Lung microvascular endothelial cell (primary cell): ENCODE measurements around the gene ZNF606. TPM values are rescaled to one million over a fixed set of nuclear protein-coding genes. Genes with fewer than 3 reads are reported as not detected.

Source experiments
- DNase-seq, 2 donors: peaks; one replicate each; pipeline versions ENCODE4 v3.0.0 to v3.0.0-alpha.2; 2010; ENCODE audit warnings: low read depth in 2 of 2
- total RNA-seq: library from RNA; depleted of rRNA; stranded (reverse); fragments of >200 nt; gene quantifications from 2 replicates; pipeline ENCODE4 v1.2.1, GENCODE V29; 2014

Gene ZNF606
- 5.2 and 8.7 TPM in 2 replicates for total RNA-seq

- peak; percentile 93 to 94 for DNase-seq
Observed at GRCh38 chr19:58002384-58003173, at the start of gene ZNF606. TSS of gene ZNF606 (minus strand) at chr19:58002820. CDS start at chr19:58001319, 1,501 bp downstream.

- DNase-seq = no peak
Observed at GRCh38 chr19:58052256-58052655, 49.6 kb upstream of the ZNF606 start.

GRCh38 chr19:58047672-58048071 lies 45.1 kb upstream of the ZNF606 start:
- DNase-seq = no peak

GRCh38 chr19:58046856-58047255 lies 44.2 kb upstream of the ZNF606 start:
- no peak for DNase-seq

GRCh38 chr19:58045411-58046050 lies 42.9 kb upstream of the ZNF606 start:
- DNase-seq = no peak

GRCh38 chr19:58044886-58045285 lies 42.3 kb upstream of the ZNF606 start:
- DNase-seq = no peak

- DNase-seq = no peak
Observed at GRCh38 chr19:58044391-58044790, 41.8 kb upstream of the ZNF606 start.

GRCh38 chr19:58042495-58043340 lies 40.1 kb upstream of the ZNF606 start:
- DNase-seq = no peak

- DNase-seq = no peak
Observed at GRCh38 chr19:58040751-58041525, 38.3 kb upstream of the ZNF606 start.

- no peak for DNase-seq
Observed at GRCh38 chr19:58038688-58039204, 36.1 kb upstream of the ZNF606 start.

- DNase-seq = no peak
Observed at GRCh38 chr19:58037927-58038687, 35.5 kb upstream of the ZNF606 start.

GRCh38 chr19:58035863-58036262 lies 33.2 kb upstream of the ZNF606 start:
- no peak for DNase-seq

GRCh38 chr19:58034477-58034793 lies 31.8 kb upstream of the ZNF606 start:
- DNase-seq = no peak

- DNase-seq = peak; percentile 20 to 71
Observed at GRCh38 chr19:58033741-58034476, 31.3 kb upstream of the ZNF606 start, which contains the start of gene ZSCAN1. TSS of gene ZSCAN1 (plus strand) at chr19:58034025. CDS start at chr19:58037837, 3,812 bp downstream.

GRCh38 chr19:58024661-58025060 lies 22.0 kb upstream of the ZNF606 start:
- no peak for DNase-seq

- no peak for DNase-seq
Observed at GRCh38 chr19:58022283-58022660, 19.7 kb upstream of the ZNF606 start.

- DNase-seq = peak; percentile 27
Observed at GRCh38 chr19:58021541-58022282, 19.1 kb upstream of the ZNF606 start.

- DNase-seq = no peak
Observed at GRCh38 chr19:58020129-58020528, 17.5 kb upstream of the ZNF606 start.

- DNase-seq = no peak
Observed at GRCh38 chr19:58014141-58014540, 11.5 kb upstream of the ZNF606 start.
